HepG2 (cell line): Measurements from ENCODE around the gene CYP4A22. TPM values are rescaled to one million over a fixed set of nuclear protein-coding genes. Genes with fewer than 3 reads are reported as not detected.

Source experiments
- FOXM1 ChIP-seq: sonication (generic); formaldehyde crosslinking; IDR thresholded peaks from 2 replicates; pipeline ENCODE4 v1.5.0; 2020; ENCODE audit warnings: missing genetic modification reagents
- MYNN ChIP-seq: sonication (generic); formaldehyde crosslinking; IDR thresholded peaks from 2 replicates; pipeline ENCODE4 v1.4.0; 2020; ENCODE audit warnings: mild to moderate bottlenecking, low read depth, missing genetic modification reagents
- RAD21 ChIP-seq: fragments of 450-650 bp; formaldehyde crosslinking; IDR thresholded peaks from 2 replicates; pipeline ENCODE4 v1.5.0; 2020; ENCODE audit warnings: mild to moderate bottlenecking
- YEATS4 ChIP-seq: sonication (generic); formaldehyde crosslinking; IDR thresholded peaks from 2 replicates; pipeline ENCODE4 v1.4.0; 2020; ENCODE audit warnings: missing genetic modification reagents, borderline replicate concordance
- ZNF256 ChIP-seq: sonication (generic); formaldehyde crosslinking; conservative IDR thresholded peaks from 2 replicates; pipeline ENCODE4 v1.4.0; 2020; ENCODE audit warnings: missing genetic modification reagents
- polyA plus RNA-seq, 8 experiments: library from polyadenylated mRNA; depleted of rRNA in 3 of 8; stranded (reverse) in 7 of 8; unstranded in 1 of 8; fragments of >200 nt; fragmentation: Illumina TruSeq in 4 of 8; extraction: Trizol in 4 of 8; gene quantifications; 2 replicates each; pipeline versions ENCODE4 v1.2.1 to v1.2.3, GENCODE V29; 2011 to 2016; ENCODE audit warnings: low read depth in 4 of 8, missing spikeins in 1 of 8, mixed read lengths in 1 of 8; ENCODE audit not compliant: insufficient read depth in 1 of 8
- total RNA-seq, 5 experiments: library from RNA; depleted of rRNA; stranded (reverse); fragments of >200 nt; fragmentation: Illumina TruSeq; extraction: Trizol; gene quantifications; 2 replicates each; pipeline ENCODE4 v1.2.3, GENCODE V29; 2016; ENCODE audit warnings: low read depth in 1 of 5
- TF ChIP-seq, protein P1 (sequence below), 2 experiments: fragments of 450-650 bp in 1 of 2; sonication (generic) in 1 of 2; formaldehyde crosslinking in 1 of 2; IDR thresholded peaks; 2 replicates each; pipeline versions ENCODE4 v1.6.1 to v1.8.0; 2016 to 2022; ENCODE audit warnings: antibody characterized with exemption in 1 of 2, mild to moderate bottlenecking in 1 of 2, missing genetic modification reagents in 1 of 2
- TF ChIP-seq, protein P2 (sequence below): sonication (generic); formaldehyde crosslinking; IDR thresholded peaks from 2 replicates; pipeline ENCODE4 v1.4.0; 2020; ENCODE audit warnings: mild to moderate bottlenecking, missing genetic modification reagents
- TF ChIP-seq, protein P3 (sequence below), 2 experiments: sonication (generic) in 1 of 2; formaldehyde crosslinking in 1 of 2; IDR thresholded peaks; 2 replicates each; pipeline versions ENCODE4 v1.6.1 to v1.9.0; 2014 to 2022; ENCODE audit warnings: antibody characterized with exemption in 1 of 2, borderline replicate concordance in 1 of 2, inconsistent platforms in 1 of 2, low read depth in 1 of 2, missing genetic modification reagents in 1 of 2

CYP4A22 gene
- total and polyA plus RNA-seq, 2 of the 13 experiments (the other 11 are each of a cell fraction or from before 2014, with no cell fraction given) = not detected

DNA sequence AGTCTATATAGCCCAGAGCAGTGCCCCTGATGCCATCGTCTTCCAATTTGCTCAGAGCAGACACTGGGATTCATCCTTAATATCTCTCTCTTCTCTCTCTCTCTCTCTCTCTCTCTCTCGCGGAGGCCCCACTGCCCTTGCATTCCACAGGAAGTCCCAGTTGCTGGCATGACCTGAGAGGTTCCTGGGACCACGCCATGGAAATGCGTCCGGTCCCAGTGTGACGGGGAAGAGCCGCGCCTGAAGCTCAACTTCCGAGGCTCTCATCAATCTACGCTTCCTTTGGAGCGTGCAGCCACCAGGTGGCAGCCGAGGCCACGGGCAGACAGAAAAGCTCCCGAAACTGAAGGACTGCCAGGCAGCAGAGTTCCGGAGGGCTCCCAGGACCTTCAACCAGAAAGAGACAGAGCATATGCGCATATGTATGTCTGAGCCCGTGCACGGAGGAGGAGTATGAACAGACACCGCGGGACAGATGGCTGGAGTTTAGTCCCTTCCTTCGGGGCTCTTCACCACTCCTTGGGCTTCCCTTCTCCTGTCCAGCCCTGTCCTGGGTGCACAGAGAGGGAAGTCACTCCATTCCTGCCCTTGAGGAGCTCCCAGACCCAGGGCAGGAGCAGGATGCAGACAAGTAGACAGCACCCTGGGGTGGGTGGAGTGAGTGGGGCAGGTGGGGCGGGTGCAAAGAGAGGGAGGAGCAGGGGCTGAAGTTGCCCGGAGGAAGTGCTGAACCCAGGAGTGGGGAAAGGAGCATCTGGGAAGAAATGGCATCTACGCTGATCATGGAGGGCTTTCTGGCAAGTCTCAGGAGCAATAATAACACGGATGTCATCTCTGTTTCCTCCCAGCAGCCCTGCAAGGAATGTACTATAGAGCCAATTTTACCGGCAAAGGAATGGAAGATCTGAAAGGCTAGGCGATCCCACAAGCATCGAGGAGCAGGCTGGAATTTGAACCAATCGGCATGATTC, 42.1 kb downstream of the CYP4A22 start (continued):
- TF ChIP-seq, protein P1, sequence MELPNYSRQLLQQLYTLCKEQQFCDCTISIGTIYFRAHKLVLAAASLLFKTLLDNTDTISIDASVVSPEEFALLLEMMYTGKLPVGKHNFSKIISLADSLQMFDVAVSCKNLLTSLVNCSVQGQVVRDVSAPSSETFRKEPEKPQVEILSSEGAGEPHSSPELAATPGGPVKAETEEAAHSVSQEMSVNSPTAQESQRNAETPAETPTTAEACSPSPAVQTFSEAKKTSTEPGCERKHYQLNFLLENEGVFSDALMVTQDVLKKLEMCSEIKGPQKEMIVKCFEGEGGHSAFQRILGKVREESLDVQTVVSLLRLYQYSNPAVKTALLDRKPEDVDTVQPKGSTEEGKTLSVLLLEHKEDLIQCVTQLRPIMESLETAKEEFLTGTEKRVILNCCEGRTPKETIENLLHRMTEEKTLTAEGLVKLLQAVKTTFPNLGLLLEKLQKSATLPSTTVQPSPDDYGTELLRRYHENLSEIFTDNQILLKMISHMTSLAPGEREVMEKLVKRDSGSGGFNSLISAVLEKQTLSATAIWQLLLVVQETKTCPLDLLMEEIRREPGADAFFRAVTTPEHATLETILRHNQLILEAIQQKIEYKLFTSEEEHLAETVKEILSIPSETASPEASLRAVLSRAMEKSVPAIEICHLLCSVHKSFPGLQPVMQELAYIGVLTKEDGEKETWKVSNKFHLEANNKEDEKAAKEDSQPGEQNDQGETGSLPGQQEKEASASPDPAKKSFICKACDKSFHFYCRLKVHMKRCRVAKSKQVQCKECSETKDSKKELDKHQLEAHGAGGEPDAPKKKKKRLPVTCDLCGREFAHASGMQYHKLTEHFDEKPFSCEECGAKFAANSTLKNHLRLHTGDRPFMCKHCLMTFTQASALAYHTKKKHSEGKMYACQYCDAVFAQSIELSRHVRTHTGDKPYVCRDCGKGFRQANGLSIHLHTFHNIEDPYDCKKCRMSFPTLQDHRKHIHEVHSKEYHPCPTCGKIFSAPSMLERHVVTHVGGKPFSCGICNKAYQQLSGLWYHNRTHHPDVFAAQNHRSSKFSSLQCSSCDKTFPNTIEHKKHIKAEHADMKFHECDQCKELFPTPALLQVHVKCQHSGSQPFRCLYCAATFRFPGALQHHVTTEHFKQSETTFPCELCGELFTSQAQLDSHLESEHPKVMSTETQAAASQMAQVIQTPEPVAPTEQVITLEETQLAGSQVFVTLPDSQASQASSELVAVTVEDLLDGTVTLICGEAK (IDR thresholded peaks at IDR 0.05) = no peak
- TF ChIP-seq, protein P1 (CRISPR knock-in tag; IDR thresholded peaks at IDR 0.05) = no peak
- TF ChIP-seq FOXM1 (CRISPR knock-in tag) = no peak
- 0 out of 2 replicates have a peak, but pooled peaks have one; percentile 36 for TF ChIP-seq YEATS4 (CRISPR knock-in tag)
- TF ChIP-seq, protein P2, sequence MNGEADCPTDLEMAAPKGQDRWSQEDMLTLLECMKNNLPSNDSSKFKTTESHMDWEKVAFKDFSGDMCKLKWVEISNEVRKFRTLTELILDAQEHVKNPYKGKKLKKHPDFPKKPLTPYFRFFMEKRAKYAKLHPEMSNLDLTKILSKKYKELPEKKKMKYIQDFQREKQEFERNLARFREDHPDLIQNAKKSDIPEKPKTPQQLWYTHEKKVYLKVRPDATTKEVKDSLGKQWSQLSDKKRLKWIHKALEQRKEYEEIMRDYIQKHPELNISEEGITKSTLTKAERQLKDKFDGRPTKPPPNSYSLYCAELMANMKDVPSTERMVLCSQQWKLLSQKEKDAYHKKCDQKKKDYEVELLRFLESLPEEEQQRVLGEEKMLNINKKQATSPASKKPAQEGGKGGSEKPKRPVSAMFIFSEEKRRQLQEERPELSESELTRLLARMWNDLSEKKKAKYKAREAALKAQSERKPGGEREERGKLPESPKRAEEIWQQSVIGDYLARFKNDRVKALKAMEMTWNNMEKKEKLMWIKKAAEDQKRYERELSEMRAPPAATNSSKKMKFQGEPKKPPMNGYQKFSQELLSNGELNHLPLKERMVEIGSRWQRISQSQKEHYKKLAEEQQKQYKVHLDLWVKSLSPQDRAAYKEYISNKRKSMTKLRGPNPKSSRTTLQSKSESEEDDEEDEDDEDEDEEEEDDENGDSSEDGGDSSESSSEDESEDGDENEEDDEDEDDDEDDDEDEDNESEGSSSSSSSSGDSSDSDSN = peak; percentile 44; the same call in 1 of the 2 replicates
- TF ChIP-seq, protein P3, sequence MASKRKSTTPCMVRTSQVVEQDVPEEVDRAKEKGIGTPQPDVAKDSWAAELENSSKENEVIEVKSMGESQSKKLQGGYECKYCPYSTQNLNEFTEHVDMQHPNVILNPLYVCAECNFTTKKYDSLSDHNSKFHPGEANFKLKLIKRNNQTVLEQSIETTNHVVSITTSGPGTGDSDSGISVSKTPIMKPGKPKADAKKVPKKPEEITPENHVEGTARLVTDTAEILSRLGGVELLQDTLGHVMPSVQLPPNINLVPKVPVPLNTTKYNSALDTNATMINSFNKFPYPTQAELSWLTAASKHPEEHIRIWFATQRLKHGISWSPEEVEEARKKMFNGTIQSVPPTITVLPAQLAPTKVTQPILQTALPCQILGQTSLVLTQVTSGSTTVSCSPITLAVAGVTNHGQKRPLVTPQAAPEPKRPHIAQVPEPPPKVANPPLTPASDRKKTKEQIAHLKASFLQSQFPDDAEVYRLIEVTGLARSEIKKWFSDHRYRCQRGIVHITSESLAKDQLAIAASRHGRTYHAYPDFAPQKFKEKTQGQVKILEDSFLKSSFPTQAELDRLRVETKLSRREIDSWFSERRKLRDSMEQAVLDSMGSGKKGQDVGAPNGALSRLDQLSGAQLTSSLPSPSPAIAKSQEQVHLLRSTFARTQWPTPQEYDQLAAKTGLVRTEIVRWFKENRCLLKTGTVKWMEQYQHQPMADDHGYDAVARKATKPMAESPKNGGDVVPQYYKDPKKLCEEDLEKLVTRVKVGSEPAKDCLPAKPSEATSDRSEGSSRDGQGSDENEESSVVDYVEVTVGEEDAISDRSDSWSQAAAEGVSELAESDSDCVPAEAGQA (IDR thresholded peaks at IDR 0.05; ENCODE audit: low read depth) = peak; percentile 69; the same call in 1 of the 2 replicates
- TF ChIP-seq, protein P3 (CRISPR knock-in tag; IDR thresholded peaks at IDR 0.05; ENCODE audit: borderline replicate concordance) = no peak
- TF ChIP-seq ZNF256 (CRISPR knock-in tag) = no peak
- TF ChIP-seq RAD21 (CRISPR knock-in tag) = peak; percentile 97
- no peak; the same call in 1 of the 2 replicates for TF ChIP-seq MYNN
